ENCODE results near the gene GADD45A.
A peak's percentile ranks its signal among the peaks of the same experiment; 100 is the strongest.
"Not testable (repeated sequence)": the region's sequence is repeated elsewhere in the genome, so short reads cannot be mapped to it uniquely, and the experiment has no call there.

The GADD45A gene

DNA sequence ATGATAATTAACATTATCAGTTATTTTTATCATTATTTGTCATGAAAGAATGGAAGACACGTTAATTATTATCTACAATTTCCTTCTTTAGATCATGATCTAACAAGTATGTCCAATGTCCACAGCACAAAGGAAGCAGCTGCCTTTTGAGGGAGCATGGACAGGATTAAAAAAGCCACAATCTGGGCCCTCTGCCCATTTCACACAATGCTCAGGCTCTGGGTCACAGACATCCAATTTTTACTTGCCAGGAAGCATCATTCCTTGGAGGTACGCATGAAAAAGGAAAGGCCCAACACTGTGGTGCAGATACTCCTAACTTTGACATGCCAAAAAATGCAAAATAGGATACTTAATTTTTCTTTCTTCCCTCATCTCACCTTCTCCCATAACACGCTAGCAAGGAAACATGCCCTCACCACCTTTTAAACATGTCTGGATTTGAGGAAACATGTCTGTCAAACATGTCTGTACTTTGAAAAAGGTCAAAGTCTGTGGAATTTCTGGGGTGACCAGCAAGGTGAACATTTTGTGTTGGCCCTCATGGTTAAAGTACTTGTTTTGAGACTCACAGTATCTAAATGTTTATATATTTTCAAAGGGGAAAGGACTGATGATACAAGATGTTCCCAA lies 40.0 kb downstream of the GADD45A start:
- DNase-seq (ENCODE audit: low read depth) = peak; percentile 93
- TF ChIP-seq, protein P1, sequence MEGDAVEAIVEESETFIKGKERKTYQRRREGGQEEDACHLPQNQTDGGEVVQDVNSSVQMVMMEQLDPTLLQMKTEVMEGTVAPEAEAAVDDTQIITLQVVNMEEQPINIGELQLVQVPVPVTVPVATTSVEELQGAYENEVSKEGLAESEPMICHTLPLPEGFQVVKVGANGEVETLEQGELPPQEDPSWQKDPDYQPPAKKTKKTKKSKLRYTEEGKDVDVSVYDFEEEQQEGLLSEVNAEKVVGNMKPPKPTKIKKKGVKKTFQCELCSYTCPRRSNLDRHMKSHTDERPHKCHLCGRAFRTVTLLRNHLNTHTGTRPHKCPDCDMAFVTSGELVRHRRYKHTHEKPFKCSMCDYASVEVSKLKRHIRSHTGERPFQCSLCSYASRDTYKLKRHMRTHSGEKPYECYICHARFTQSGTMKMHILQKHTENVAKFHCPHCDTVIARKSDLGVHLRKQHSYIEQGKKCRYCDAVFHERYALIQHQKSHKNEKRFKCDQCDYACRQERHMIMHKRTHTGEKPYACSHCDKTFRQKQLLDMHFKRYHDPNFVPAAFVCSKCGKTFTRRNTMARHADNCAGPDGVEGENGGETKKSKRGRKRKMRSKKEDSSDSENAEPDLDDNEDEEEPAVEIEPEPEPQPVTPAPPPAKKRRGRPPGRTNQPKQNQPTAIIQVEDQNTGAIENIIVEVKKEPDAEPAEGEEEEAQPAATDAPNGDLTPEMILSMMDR (conservative IDR thresholded peaks at IDR 0.05; ENCODE audit: low read length) = no peak
- no peak overlapping the region for H3K4me3 ChIP-seq (ENCODE audit: low read length)

DNA sequence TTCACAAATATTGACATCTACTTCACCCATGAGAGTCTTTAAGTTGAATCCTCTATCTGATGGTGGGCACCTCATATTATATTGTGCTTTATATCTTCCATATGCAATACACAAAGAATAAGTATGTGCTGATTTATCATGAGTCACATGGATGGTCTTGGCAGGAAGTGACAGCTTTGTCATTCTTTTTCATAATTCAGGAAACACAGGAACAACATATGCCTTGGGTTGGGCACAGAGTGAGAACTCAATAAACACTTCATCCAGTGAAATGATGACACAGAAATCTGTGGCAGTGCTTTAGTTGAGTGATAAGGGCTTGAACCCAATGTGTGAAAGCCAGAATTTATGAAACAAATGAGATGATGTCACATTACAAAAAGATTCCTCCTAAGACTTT lies 41.2 kb downstream of the GADD45A start:
- H3K4me3 ChIP-seq (ENCODE audit: low read length) = no peak overlapping the region
- TF ChIP-seq, protein P1 (conservative IDR thresholded peaks at IDR 0.05; ENCODE audit: low read length) = no peak
- peak; percentile 50 for DNase-seq (ENCODE audit: low read depth)

DNA sequence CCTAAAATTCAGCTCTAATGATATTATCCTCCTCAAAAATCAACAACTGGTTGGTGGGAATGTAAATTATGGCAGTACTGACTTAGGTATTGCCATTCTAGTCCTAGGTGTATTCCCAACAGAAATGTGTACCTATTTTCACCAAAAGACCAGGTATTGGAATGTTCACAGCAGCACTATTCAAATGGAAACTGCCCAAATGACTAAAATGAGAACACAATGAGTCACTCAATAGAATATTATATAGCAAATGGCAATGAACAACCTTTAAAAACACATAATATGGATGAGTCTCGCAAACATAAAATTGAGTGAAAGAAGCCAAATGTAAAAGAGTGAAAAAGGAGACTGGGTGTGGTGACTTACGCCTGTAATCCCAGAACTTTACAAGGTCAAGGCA lies 44.9 kb downstream of the GADD45A start:
- DNase-seq (ENCODE audit: low read depth) = no peak
- no peak overlapping the region for H3K4me3 ChIP-seq (ENCODE audit: low read length)
- TF ChIP-seq, protein P1 (conservative IDR thresholded peaks at IDR 0.05; ENCODE audit: low read length) = no peak

DNA sequence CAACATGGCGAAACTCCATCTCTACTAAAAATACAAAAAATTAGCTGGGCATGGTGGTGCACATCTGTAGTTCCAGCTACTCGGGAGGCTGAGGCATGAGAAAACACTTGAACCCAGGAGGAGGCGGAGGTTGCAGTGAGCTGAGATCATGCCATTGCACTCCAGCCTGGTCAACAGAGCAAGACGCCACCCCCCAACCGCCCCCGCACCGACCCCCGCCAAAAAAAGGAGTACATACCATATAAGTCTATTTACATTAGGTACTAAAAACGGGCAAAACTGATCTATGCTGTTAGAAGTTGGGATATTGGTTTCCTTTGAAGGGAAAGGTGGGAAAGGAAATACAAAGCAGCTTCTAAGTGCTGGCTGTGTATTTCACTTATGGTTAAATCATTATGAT lies 45.3 kb downstream of the GADD45A start:
- DNase-seq (ENCODE audit: low read depth); H3K4me3 ChIP-seq (ENCODE audit: low read length): not testable (repeated sequence)

DNA sequence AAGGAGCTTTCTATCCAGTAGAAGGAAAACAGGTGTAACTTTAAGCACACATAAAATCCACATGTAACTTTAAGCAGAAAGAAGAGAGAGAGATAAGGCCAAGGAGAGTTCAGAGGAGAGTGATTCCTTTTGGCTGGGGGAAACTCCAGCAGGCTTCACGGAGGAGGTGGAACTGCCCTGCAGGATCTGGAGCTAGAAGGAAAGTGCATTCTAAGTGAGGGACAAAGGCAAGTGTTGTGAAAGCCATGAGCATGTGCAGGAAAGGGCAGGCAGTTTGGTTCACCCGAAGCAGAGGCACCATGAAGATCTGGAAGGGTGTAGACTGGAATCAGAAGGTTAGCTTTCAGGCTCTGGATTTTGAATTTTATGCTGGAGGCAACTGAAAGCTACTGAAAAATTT lies 46.3 kb downstream of the GADD45A start:
- no peak for DNase-seq (ENCODE audit: low read depth)
- H3K4me3 ChIP-seq (ENCODE audit: low read length) = no peak overlapping the region
- TF ChIP-seq, protein P1 (conservative IDR thresholded peaks at IDR 0.05; ENCODE audit: low read length) = no peak

DNA sequence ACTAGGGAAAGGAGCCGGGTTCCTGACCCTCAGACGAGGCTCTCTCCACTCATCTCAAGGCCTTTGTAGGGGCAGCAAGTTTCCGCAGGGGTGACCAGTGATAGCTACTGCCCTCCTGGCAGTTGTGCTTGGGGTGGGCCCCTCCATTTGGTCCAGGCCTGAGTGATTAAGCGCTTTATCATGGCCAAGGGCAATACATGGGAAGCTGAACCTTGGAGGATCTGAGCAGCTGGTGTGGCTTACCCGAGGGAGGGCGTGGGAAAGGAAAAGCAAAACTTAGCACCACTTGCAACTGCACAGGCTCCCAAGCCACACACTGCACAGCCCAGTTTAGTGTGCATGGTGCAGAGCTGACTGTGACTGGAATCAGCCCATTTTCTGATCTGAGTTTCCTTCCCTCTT lies 47.8 kb downstream of the GADD45A start:
- H3K4me3 ChIP-seq (ENCODE audit: low read length) = no peak overlapping the region
- DNase-seq (ENCODE audit: low read depth) = peak; percentile 39
- TF ChIP-seq, protein P1 (conservative IDR thresholded peaks at IDR 0.05; ENCODE audit: low read length) = no peak

DNA sequence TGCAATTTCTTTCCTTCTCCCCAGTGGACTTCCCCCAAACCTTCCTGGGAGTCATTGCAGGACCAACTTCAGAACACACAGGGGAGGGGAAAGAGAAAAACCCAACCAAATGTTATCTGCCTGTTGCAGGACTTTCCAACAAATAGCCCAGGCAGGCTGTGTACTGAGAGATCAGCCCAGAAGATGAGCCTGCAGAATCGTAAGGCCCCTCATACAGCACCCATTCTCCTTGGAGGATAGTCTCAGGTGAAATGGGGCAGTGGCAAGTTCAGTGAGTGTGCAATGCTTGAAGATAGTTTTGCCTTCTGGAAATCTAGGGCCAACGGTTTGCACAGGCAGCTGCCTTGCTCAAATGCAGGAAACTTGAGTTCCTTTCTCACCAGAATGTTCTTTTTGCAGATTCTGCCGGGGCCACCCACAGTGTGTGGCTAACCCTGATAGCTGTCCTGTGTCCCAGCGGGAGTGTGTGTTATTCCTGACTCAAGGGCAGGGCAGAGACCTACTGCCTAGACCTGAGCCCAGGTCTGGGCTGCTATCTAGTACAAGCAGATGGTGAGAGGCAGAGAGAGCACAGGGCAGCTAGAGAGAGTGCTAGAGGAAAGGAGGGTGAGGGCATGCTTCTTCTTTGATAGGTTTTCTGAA lies 48.8 kb downstream of the GADD45A start:
- DNase-seq (ENCODE audit: low read depth) = no peak
- no peak overlapping the region for H3K4me3 ChIP-seq (ENCODE audit: low read length)
- TF ChIP-seq, protein P1 (conservative IDR thresholded peaks at IDR 0.05; ENCODE audit: low read length) = no peak
